ENCODE data around the gene DRD1. TPM values are rescaled to one million over a fixed set of nuclear protein-coding genes. Genes with fewer than 3 reads are reported as not detected.
"Not testable (repeated sequence)": the region's sequence is repeated elsewhere in the genome, so short reads cannot be mapped to it uniquely, and the experiment has no call there.

DRD1 gene
- total RNA-seq, 2 donors from 2014 or later: 0.41 to 0.99 TPM

DNA sequence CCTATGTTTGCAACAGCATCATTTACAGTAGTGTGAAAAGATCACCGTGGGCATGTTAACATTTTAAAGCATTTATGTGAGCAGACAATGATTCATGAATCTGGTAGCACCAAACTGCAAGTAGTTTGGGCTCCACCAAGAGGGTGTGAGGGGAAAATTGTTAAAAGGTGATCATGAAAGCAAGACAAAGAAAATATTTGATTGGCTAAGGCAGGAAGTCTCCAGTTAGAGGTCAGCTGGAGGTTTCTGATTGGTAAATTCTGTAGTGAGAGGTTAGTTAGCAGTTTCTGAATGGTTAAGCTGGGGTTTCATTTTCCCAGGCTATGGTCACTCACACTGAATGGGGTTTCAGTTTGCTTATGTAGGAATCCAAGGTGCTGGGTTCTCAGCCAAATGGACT, 13.5 kb upstream of the DRD1 start:
- Histone ChIP-seq H3K9me3 (no peaks in the 10 kb centered on the region), H3K36me3 (no peaks in the 10 kb centered on the region), H3K27ac (no peak overlapping the region), H3K4me3 (no peak overlapping the region), H3K4me1 (ENCODE audit: control insufficient read depth in 1 of 2, low read depth in 2 of 2) (no peaks in the 10 kb centered on the region), H3K27me3 (replicated peaks; ENCODE audit: insufficient read depth) (no peaks in the 10 kb centered on the region)
- no peak for ATAC-seq (ENCODE audit: insufficient number of reproducible peaks, low FRiP score, low read depth)
- TF ChIP-seq, protein P1, sequence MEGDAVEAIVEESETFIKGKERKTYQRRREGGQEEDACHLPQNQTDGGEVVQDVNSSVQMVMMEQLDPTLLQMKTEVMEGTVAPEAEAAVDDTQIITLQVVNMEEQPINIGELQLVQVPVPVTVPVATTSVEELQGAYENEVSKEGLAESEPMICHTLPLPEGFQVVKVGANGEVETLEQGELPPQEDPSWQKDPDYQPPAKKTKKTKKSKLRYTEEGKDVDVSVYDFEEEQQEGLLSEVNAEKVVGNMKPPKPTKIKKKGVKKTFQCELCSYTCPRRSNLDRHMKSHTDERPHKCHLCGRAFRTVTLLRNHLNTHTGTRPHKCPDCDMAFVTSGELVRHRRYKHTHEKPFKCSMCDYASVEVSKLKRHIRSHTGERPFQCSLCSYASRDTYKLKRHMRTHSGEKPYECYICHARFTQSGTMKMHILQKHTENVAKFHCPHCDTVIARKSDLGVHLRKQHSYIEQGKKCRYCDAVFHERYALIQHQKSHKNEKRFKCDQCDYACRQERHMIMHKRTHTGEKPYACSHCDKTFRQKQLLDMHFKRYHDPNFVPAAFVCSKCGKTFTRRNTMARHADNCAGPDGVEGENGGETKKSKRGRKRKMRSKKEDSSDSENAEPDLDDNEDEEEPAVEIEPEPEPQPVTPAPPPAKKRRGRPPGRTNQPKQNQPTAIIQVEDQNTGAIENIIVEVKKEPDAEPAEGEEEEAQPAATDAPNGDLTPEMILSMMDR (IDR thresholded peaks at IDR 0.05): no peak
- DNase-seq (ENCODE audit: low spot score): no peak

DNA sequence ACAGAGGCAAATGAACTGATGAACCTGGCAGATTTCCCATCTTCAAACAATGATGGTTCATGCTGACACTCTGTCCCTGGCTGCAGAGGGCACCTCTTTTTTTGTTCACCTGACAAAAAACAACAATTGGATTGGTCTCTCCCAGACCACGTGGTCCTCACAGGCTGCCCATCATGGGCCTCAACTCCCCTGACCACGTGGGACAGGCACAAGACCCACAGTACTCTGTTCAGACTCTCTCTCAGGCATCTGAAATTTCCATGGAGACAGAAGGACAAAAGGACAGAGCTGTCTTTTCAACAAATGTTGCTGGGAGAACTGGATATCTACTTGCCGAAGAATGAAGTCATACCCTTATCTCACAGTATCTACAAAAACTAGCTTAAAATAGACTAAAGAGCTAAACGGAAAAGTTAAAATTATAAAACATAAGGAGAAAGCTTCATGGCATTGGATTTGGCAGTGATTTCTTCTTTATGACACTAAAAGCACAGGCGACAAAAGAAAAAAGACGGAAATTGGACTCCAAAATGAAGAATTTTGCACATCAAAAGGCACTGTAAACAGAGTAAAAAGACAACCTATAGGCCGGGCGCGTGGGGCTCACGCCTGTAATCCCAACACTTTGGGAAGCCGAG, 12.2 kb upstream of the DRD1 start:
- no peak overlapping the region for H3K27ac ChIP-seq
- H3K4me3 ChIP-seq: no peak overlapping the region
- no peak for DNase-seq (ENCODE audit: low spot score)
- H3K27me3 ChIP-seq (replicated peaks; ENCODE audit: insufficient read depth): no peaks in the 10 kb centered on the region
- no peaks in the 10 kb centered on the region for H3K36me3 ChIP-seq
- TF ChIP-seq, protein P1 (IDR thresholded peaks at IDR 0.05): no peak
- H3K4me1 ChIP-seq (ENCODE audit: control insufficient read depth in 1 of 2, low read depth in 2 of 2): no peaks in the 10 kb centered on the region
- no peak for ATAC-seq (ENCODE audit: insufficient number of reproducible peaks, low FRiP score, low read depth)
- H3K9me3 ChIP-seq: no peaks in the 10 kb centered on the region

DNA sequence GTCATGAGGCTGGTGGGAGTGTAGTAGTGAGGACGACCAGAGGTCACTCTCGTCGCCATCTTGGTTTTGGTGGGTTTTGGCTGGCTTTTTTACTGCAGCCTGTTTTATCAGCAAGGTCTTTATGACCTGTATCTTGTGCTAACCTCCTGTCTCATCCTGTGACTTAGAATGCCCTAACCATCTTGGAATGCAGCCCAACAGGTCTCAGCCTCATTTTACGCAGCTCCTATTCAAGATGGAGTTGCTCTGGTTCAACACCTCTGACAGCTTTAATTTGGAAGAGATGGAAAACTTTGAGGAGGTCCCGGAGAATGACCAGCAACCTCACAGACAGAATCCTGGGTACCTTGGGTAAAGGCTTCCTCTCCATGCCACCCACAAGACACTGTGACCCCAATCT, 10.4 kb upstream of the DRD1 start:
- H3K4me1 ChIP-seq (ENCODE audit: control insufficient read depth in 1 of 2, low read depth in 2 of 2); H3K4me3 ChIP-seq; H3K27ac ChIP-seq; H3K9me3 ChIP-seq; ATAC-seq (ENCODE audit: insufficient number of reproducible peaks, low FRiP score, low read depth); DNase-seq (ENCODE audit: low spot score); H3K27me3 ChIP-seq (replicated peaks; ENCODE audit: insufficient read depth); H3K36me3 ChIP-seq: not testable (repeated sequence)

DNA sequence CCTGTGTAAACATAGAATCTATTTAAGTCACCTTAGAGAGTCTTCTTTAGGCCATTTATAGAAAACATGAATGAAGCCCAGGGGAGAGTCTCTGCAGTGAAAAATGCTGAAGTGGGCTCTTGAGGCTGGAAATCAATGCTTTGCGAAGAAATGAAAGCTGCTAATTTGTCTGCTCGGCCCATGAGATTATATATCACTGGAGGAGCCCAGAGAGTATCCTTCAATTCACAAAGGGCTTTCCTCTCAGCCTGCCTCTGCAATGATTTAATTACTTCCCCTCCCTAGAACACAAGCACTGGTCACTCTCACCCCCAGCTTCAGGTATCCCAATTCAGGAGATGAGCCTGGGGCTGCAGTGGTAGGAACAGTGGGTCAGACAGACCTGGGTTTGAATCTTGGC, 8.2 kb upstream of the DRD1 start:
- TF ChIP-seq, protein P1 (IDR thresholded peaks at IDR 0.05): no peak
- no peak overlapping the region for H3K27ac ChIP-seq
- H3K9me3 ChIP-seq: no peaks in the 10 kb centered on the region
- DNase-seq (ENCODE audit: low spot score) (no peak), ATAC-seq (ENCODE audit: insufficient number of reproducible peaks, low FRiP score, low read depth) (no peak)
- no peaks in the 10 kb centered on the region for H3K27me3 ChIP-seq (replicated peaks; ENCODE audit: insufficient read depth)
- H3K36me3 ChIP-seq: no peaks in the 10 kb centered on the region
- H3K4me3 ChIP-seq: no peak overlapping the region
- H3K4me1 ChIP-seq (ENCODE audit: control insufficient read depth in 1 of 2, low read depth in 2 of 2): no peaks in the 10 kb centered on the region

DNA sequence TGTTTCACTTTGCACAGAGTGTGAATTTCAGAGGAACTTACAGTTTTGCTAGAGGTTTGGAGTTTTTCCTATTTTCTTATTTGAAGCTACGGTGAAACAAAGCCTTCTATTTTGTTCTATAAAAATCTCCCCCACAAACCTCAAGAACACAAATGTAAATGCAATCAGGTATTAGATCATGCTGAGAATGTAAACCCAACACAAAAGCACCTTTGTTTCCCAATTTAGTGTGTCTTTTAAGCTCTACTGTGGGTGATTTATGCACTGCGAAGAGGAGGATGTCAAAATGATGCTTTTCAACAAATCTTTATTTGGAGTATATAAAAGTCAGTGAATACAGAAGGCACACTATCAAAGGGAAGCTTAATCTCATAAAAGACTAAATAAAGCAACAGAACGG, 4.3 kb upstream of the DRD1 start:
- no peak overlapping the region for H3K27ac ChIP-seq
- TF ChIP-seq, protein P1 (IDR thresholded peaks at IDR 0.05): no peak

DNA sequence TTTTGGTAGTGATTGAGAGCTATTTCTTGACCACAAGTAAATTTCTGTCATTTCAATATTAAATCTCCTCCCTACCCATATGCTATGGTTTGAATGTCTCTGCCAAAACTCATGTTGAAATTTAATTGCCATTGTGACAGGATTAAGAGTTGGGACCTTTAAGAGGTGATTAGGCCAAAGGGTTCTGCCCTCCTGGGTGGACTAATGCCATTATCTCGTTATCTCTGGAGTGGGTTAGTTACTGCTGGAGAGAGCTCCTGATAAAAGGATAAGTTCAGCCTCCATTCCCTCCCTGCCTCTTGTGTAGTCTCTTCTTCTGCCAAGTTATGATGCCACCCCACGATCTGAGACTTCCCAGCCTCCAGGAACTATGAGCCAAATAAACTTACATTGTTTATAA, 3.6 kb upstream of the DRD1 start:
- Histone ChIP-seq H3K9me3 (no peaks in the 10 kb centered on the region), H3K4me1 (ENCODE audit: control insufficient read depth in 1 of 2, low read depth in 2 of 2) (peaks cover 6 to 33% of the 10 kb centered on the region in 2 donors), H3K4me3 (no peak overlapping the region), H3K27ac (no peak overlapping the region), H3K36me3 (no peaks in the 10 kb centered on the region), H3K27me3 (replicated peaks; ENCODE audit: insufficient read depth) (no peaks in the 10 kb centered on the region)
- TF ChIP-seq, protein P1 (IDR thresholded peaks at IDR 0.05): no peak
- DNase-seq (ENCODE audit: low spot score) (no peak), ATAC-seq (ENCODE audit: insufficient number of reproducible peaks, low FRiP score, low read depth) (no peak)

More for the DNA sequence above, 4.3 kb upstream of the DRD1 start:
- Histone ChIP-seq H3K4me3 (no peak overlapping the region), H3K9me3 (no peaks in the 10 kb centered on the region), H3K4me1 (ENCODE audit: control insufficient read depth in 1 of 2, low read depth in 2 of 2) (peaks cover 5 to 26% of the 10 kb centered on the region in 2 donors), H3K27me3 (replicated peaks; ENCODE audit: insufficient read depth) (no peaks in the 10 kb centered on the region), H3K36me3 (no peaks in the 10 kb centered on the region)
- ATAC-seq (ENCODE audit: insufficient number of reproducible peaks, low FRiP score, low read depth) (no peak), DNase-seq (ENCODE audit: low spot score) (no peak)

DNA sequence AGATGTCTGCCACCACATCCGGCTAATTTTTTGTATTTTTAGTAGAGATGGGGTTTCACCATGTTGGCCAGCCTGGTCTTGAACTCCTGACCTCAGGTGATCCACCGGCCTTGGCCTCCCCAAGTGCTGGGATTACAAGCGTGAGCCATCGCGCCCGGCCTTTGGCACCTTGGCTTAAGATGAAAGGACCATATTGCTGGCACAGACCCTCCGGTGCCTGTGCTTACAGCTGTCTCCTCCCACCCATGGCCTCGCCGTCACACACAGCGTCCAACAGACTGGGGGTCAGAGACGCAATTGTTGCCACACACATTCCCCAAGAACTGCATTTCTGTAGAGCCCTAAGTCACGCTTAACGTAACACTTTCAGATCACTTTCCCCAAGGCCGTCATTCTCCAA, 2.4 kb upstream of the DRD1 start:
- H3K4me3 ChIP-seq; H3K27ac ChIP-seq; H3K27me3 ChIP-seq (replicated peaks; ENCODE audit: insufficient read depth); H3K9me3 ChIP-seq; ATAC-seq (ENCODE audit: insufficient number of reproducible peaks, low FRiP score, low read depth); DNase-seq (ENCODE audit: low spot score); H3K36me3 ChIP-seq: not testable (repeated sequence)
- peaks cover 6 to 45% of the 10 kb centered on the region in 2 donors for H3K4me1 ChIP-seq (ENCODE audit: control insufficient read depth in 1 of 2, low read depth in 2 of 2)
